GM23338 (cell line): ENCODE measurements around the gene UHRF1. TPM values are rescaled to one million over a fixed set of nuclear protein-coding genes. Genes with fewer than 3 reads are reported as not detected.

Source experiments
- ETS1 ChIP-seq: IDR thresholded peaks from 2 replicates; pipeline ENCODE4 v1.6.1; 2016; ENCODE audit warnings: antibody characterized with exemption
- JUNB ChIP-seq: IDR thresholded peaks from one replicate; pipeline ENCODE4 v1.6.1; 2016; ENCODE audit warnings: antibody characterized with exemption; ENCODE audit not compliant: unreplicated experiment
- NANOG ChIP-seq: IDR thresholded peaks from 2 replicates; pipeline ENCODE4 v1.6.1; 2016; ENCODE audit warnings: antibody characterized with exemption, borderline replicate concordance
- POLR2AphosphoS5 ChIP-seq: IDR thresholded peaks from 2 replicates; pipeline ENCODE4 v1.6.1; 2016; ENCODE audit warnings: antibody characterized with exemption, low read depth
- REST ChIP-seq: IDR thresholded peaks from one replicate; pipeline ENCODE4 v1.6.1; 2018; ENCODE audit warnings: antibody characterized with exemption; ENCODE audit not compliant: unreplicated experiment
- ZNF114 ChIP-seq: fragments of 250-450 bp; sonication (Bioruptor Pico); IDR thresholded peaks from 2 replicates; pipeline ENCODE4 v1.5.0; 2020; ENCODE audit warnings: mild to moderate bottlenecking, moderate library complexity
- ZNF331 ChIP-seq: fragments of 250-450 bp; sonication (Bioruptor Pico); IDR thresholded peaks from 2 replicates; pipeline ENCODE4 v1.5.0; 2020; ENCODE audit warnings: low read depth, mild to moderate bottlenecking, moderate library complexity
- ZNF462 ChIP-seq: fragments of 250-450 bp; sonication (Bioruptor Pico); IDR thresholded peaks from 2 replicates; pipeline ENCODE4 v1.5.0; 2020; ENCODE audit warnings: mild to moderate bottlenecking, moderate library complexity
- polyA plus RNA-seq: library from polyadenylated mRNA; unstranded; fragments of >200 nt; fragmentation: Nextera tagmentation; extraction: Ambion mirVana; gene quantifications from 2 replicates; pipeline ENCODE4 v1.2.1, GENCODE V29; 2016
- total RNA-seq: library from RNA; depleted of rRNA; stranded (reverse); fragments of >200 nt; shearing (Covaris generic); gene quantifications from 2 replicates; pipeline ENCODE4 v1.2.3, GENCODE V29; 2014

The UHRF1 gene
- total and polyA plus RNA-seq, 2 experiments from 2014 or later = 20.3 to 45.7 TPM

- no peak for TF ChIP-seq ZNF462 (CRISPR knock-in tag)
- no peak for TF ChIP-seq ZNF114 (CRISPR knock-in tag)
- TF ChIP-seq JUNB = no peak
- no peak for TF ChIP-seq POLR2AphosphoS5
- no peak for TF ChIP-seq ZNF331 (CRISPR knock-in tag)
- TF ChIP-seq NANOG = no peak
- no peak for TF ChIP-seq ETS1
- no peak for TF ChIP-seq REST
These were observed 94.5 kb downstream of the UHRF1 start (continued) for GRCh38 chr19:5003781-5004180.
